IMR-90 (cell line): ENCODE results near the gene INTS6L. TPM values are rescaled to one million over a fixed set of nuclear protein-coding genes. Genes with fewer than 3 reads are reported as not detected.

Experiments used
- ATAC-seq: fragments of 200-7000 bp; cut with Tn5 transposase; 2 replicates; pipeline ENCODE4 v1.9.1; 2020; ENCODE audit warnings: low read depth, mild to moderate bottlenecking, moderate library complexity
- BruUV-seq: library from RNA; stranded (reverse); fragments of 400-500 nt; replicated peaks from 2 replicates; lab custom pipeline; 2021; lab: Mats Ljungman, UMichigan
- CTCF ChIA-PET: fragments of 300-600 bp; formaldehyde crosslinking; extraction: SDS; loops from one replicate; lab custom pipeline; 2021; ENCODE audit warnings: antibody characterized with exemption; lab: Yijun Ruan, JAX
- POLR2A ChIA-PET: fragments of 300-600 bp; sonication (Branson Sonifier 250); formaldehyde crosslinking; loops from one replicate; lab custom pipeline; 2022; ENCODE audit warnings: antibody characterized with exemption; ENCODE audit not compliant: unreplicated experiment; lab: Charles Lee
- DNase-seq: peaks from one replicate; pipeline ENCODE4 v3.0.0; 2013
- H2AFZ ChIP-seq: replicated peaks from 2 replicates; pipeline ENCODE3; 2013; ENCODE audit warnings: low read length, mild to moderate bottlenecking; ENCODE audit not compliant: poor library complexity
- H2AK5ac ChIP-seq: 2 replicates; pipeline ENCODE4 v1.6.1; 2013; ENCODE audit warnings: low read depth, low read length, inconsistent platforms
- H2AK9ac ChIP-seq: replicated peaks from 2 replicates; pipeline ENCODE3; 2013; ENCODE audit warnings: mild to moderate bottlenecking, low read depth, low read length, moderate library complexity; ENCODE audit not compliant: poor library complexity
- H2BK120ac ChIP-seq: 2 replicates; pipeline ENCODE4 v1.6.1; 2013; ENCODE audit warnings: low read depth, low read length, inconsistent platforms
- H2BK15ac ChIP-seq: 3 replicates; pipeline ENCODE4 v1.6.1; 2013; ENCODE audit warnings: low read depth, low read length, inconsistent platforms
- H2BK20ac ChIP-seq: 2 replicates; pipeline ENCODE4 v1.6.1; 2013; ENCODE audit warnings: low read depth, mild to moderate bottlenecking, inconsistent platforms, low read length, moderate library complexity
- H2BK5ac ChIP-seq: 2 replicates; pipeline ENCODE4 v1.6.1; 2013; ENCODE audit warnings: mild to moderate bottlenecking, low read depth, low read length, inconsistent platforms; ENCODE audit not compliant: poor library complexity, severe bottlenecking
- H3K14ac ChIP-seq: replicated peaks from 2 replicates; pipeline ENCODE4 v1.6.1; 2013; ENCODE audit warnings: low read depth, low read length, inconsistent platforms
- H3K18ac ChIP-seq: 2 replicates; pipeline ENCODE4 v1.6.1; 2013; ENCODE audit warnings: low read depth, low read length, control low read depth
- H3K23ac ChIP-seq: 2 replicates; pipeline ENCODE4 v1.6.1; 2013; ENCODE audit warnings: low read depth, low read length, inconsistent platforms
- H3K27ac ChIP-seq: 2 replicates; pipeline ENCODE4 v1.5.1; 2013; ENCODE audit warnings: mild to moderate bottlenecking, control low read depth, low read length; ENCODE audit not compliant: insufficient read depth
- H3K27me3 ChIP-seq: 2 replicates; pipeline ENCODE4 v1.6.1; 2013; ENCODE audit warnings: low read length; ENCODE audit not compliant: control insufficient read depth, insufficient read depth
- H3K36me3 ChIP-seq: 2 replicates; pipeline ENCODE4 v1.6.1; 2013; ENCODE audit warnings: low read length, mixed read lengths; ENCODE audit not compliant: control insufficient read depth, insufficient read depth
- H3K4ac ChIP-seq: 2 replicates; pipeline ENCODE4 v1.6.1; 2013; ENCODE audit warnings: low read depth, low read length, inconsistent platforms
- H3K4me1 ChIP-seq: 2 replicates; pipeline ENCODE4 v1.6.1; 2013; ENCODE audit warnings: low read length, mixed read lengths; ENCODE audit not compliant: control insufficient read depth, insufficient read depth
- H3K4me2 ChIP-seq: 2 replicates; pipeline ENCODE4 v1.6.1; 2013; ENCODE audit warnings: low read depth, mild to moderate bottlenecking, control low read depth, low read length, moderate library complexity
- H3K4me3 ChIP-seq: 2 replicates; pipeline ENCODE4 v1.5.1; 2013; ENCODE audit warnings: low read depth, mild to moderate bottlenecking, control low read depth, low read length, moderate library complexity; ENCODE audit not compliant: insufficient read depth
- H3K56ac ChIP-seq: 2 replicates; pipeline ENCODE4 v1.6.1; 2013; ENCODE audit warnings: low read length, inconsistent platforms; ENCODE audit not compliant: insufficient read depth; ENCODE audit errors: extremely low read depth
- H3K79me1 ChIP-seq, 2 experiments: 2 replicates each; pipeline ENCODE4 v1.6.1; 2013; ENCODE audit warnings: low read length in 2 of 2, inconsistent platforms in 1 of 2, low read depth in 1 of 2
- H3K9ac ChIP-seq: 2 replicates; pipeline ENCODE4 v1.6.1; 2013; ENCODE audit warnings: low read depth, low read length, control low read depth
- H3K9me1 ChIP-seq: 2 replicates; pipeline ENCODE4 v1.6.1; 2013; ENCODE audit warnings: low read length, inconsistent platforms; ENCODE audit not compliant: insufficient read depth
- H3K9me3 ChIP-seq: 2 replicates; pipeline ENCODE4 v1.6.1; 2013; ENCODE audit warnings: low read length; ENCODE audit not compliant: control insufficient read depth, insufficient read depth
- H4K20me1 ChIP-seq: 2 replicates; pipeline ENCODE4 v1.6.1; 2013; ENCODE audit warnings: low read length, inconsistent platforms; ENCODE audit not compliant: insufficient read depth
- H4K5ac ChIP-seq: 2 replicates; pipeline ENCODE4 v1.6.1; 2013; ENCODE audit warnings: mild to moderate bottlenecking, low read depth, low read length, control low read depth
- H4K8ac ChIP-seq, 2 experiments: 2 replicates each; pipeline ENCODE4 v1.6.1; 2013; ENCODE audit warnings: low read depth in 2 of 2, low read length in 2 of 2, control low read depth in 1 of 2, inconsistent platforms in 1 of 2
- H4K91ac ChIP-seq: 2 replicates; pipeline ENCODE4 v1.6.1; 2013; ENCODE audit warnings: low read depth, low read length, inconsistent platforms; ENCODE audit not compliant: insufficient read depth
- CHD1 ChIP-seq: IDR thresholded peaks from 2 replicates; pipeline ENCODE4 v1.6.1; 2012; ENCODE audit warnings: low read depth, low read length, improper control_type of control experiment
- MAFK ChIP-seq: IDR thresholded peaks from 2 replicates; pipeline ENCODE4 v1.6.1; 2012; ENCODE audit warnings: low read depth, low read length, improper control_type of control experiment
- POLR2A ChIP-seq: IDR thresholded peaks from 2 replicates; pipeline ENCODE4 v1.6.1; 2012; ENCODE audit warnings: mild to moderate bottlenecking, low read depth, low read length
- RAD21 ChIP-seq: IDR thresholded peaks from 2 replicates; pipeline ENCODE4 v1.6.1; 2012; ENCODE audit warnings: low read length, improper control_type of control experiment
- WGBS, 2 experiments: methylation state at CpG; one replicate each; pipeline versions ENCODE4 v1.1.5 to v1.1.7; 2013; ENCODE audit warnings: missing lambda C conversion rate in 2 of 2; ENCODE audit not compliant: insufficient read length in 1 of 2; ENCODE audit errors: extremely low coverage in 2 of 2; 5-methylcytosine and 5-hydroxymethylcytosine counted together
- dilution Hi-C: fragments of 300-500 bp; cut with HindIII; formaldehyde crosslinking; loops from one replicate; pipeline ENCODE4 v1.14.3; 2018; ENCODE audit warnings: low sequenced_read_pairs; ENCODE audit not compliant: unreplicated experiment
- in situ Hi-C: fragments of 300-500 bp; cut with MboI; formaldehyde crosslinking; loops from 3 replicates; pipeline ENCODE4 v1.14.3; 2019; ENCODE audit warnings: low sequenced_read_pairs, inconsistent platforms, mixed read lengths
- intact Hi-C: fragments of 100-400 bp; cut with micrococcal nuclease; formaldehyde crosslinking; loops from 2 replicates; pipeline ENCODE4 v1.10.0; 2022
- polyA plus RNA-seq, 3 experiments: library from polyadenylated mRNA; depleted of rRNA; stranded (reverse); fragments of >200 nt; gene quantifications; 2 replicates each; pipeline ENCODE4 v1.2.3, GENCODE V29; 2012; ENCODE audit warnings: low replicate concordance in 1 of 3
- total RNA-seq: library from RNA; depleted of rRNA; stranded (reverse); fragments of >200 nt; gene quantifications from 2 replicates; pipeline ENCODE4 v1.2.3, GENCODE V29; 2012
- TF ChIP-seq, protein P1 (sequence below): fragments of 150-350 bp; IDR thresholded peaks from 2 replicates; pipeline ENCODE4 v1.6.1; 2017; ENCODE audit warnings: mild to moderate bottlenecking, antibody characterized with exemption, low read length, low read depth
- TF ChIP-seq, protein P2 (sequence below): conservative IDR thresholded peaks from 2 replicates; pipeline ENCODE4 v1.5.1; 2012; ENCODE audit warnings: mild to moderate bottlenecking, low read depth, low read length, improper control_type of control experiment

Gene INTS6L
- total and polyA plus RNA-seq, 2 of the 4 experiments (the other 2 are of a cell fraction), result 2.7 to 5.1 TPM

DNA sequence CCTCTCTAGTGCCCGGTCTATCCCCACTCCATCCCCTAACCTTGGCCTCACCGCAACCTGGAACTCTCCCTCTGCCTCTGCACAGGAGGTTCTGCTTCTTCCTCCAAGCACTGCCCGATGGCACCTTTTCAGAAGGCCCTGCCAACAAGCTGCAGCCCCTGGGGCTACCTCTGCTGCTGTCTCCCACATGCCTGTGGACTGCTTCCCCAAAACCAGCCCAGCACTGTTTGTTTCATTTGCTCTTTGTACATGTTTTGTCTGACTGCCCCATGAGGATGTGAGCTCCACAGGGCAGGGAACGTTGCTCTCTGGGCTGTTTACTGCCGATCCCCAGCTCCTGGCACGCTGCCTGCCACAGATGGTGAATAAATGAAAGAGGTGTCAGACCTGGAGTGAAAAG lies 85.4 kb downstream of the INTS6L start:
- no peak overlapping the region for H2BK120ac ChIP-seq
- no peak overlapping the region for H4K8ac ChIP-seq
- H3K9ac ChIP-seq, result no peak overlapping the region
- no peaks in the 10 kb centered on the region for H3K9me3 ChIP-seq
- H3K27me3 ChIP-seq, result no peaks in the 10 kb centered on the region; the same call in 1 of the 2 replicates
- dilution Hi-C loops, result no loop called here
- no peak overlapping the region for H3K27ac ChIP-seq
- intact Hi-C loops, result no loop called here
- H2BK15ac ChIP-seq, result no peak overlapping the region
- ATAC-seq, result no peak
- H3K36me3 ChIP-seq, result no peaks in the 10 kb centered on the region
- no TSS peak for BruUV-seq
- H2AK9ac ChIP-seq, result no peak overlapping the region
- no peaks in the 10 kb centered on the region for H3K79me1 ChIP-seq
- H3K56ac ChIP-seq, result no peak overlapping the region
- no peaks in the 10 kb centered on the region for H3K4me1 ChIP-seq
- H2AK5ac ChIP-seq, result no peak overlapping the region
- H3K4me3 ChIP-seq, result no peak overlapping the region
- H4K91ac ChIP-seq, result no peak overlapping the region
- no peak overlapping the region for H2BK20ac ChIP-seq
- H3K23ac ChIP-seq, result no peak overlapping the region
- H4K20me1 ChIP-seq, result no peaks in the 10 kb centered on the region
- H2AFZ ChIP-seq, result no peak overlapping the region
- no peak overlapping the region for H2BK5ac ChIP-seq
- in situ Hi-C loops, result no loop called here
- no peak overlapping the region for H4K5ac ChIP-seq
- no peaks in the 10 kb centered on the region for H3K9me1 ChIP-seq
- no peak overlapping the region for H3K14ac ChIP-seq
- 40% methylated on average over 2 of the region's 6 CpGs; no CpG with 5 or more reads in 1 of the 2 experiments for WGBS, 2 experiments
- TF ChIP-seq MAFK, result no peak
- TF ChIP-seq, protein P1, sequence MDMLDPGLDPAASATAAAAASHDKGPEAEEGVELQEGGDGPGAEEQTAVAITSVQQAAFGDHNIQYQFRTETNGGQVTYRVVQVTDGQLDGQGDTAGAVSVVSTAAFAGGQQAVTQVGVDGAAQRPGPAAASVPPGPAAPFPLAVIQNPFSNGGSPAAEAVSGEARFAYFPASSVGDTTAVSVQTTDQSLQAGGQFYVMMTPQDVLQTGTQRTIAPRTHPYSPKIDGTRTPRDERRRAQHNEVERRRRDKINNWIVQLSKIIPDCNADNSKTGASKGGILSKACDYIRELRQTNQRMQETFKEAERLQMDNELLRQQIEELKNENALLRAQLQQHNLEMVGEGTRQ, result no peak
- no peak for TF ChIP-seq POLR2A
- TF ChIP-seq, protein P2, sequence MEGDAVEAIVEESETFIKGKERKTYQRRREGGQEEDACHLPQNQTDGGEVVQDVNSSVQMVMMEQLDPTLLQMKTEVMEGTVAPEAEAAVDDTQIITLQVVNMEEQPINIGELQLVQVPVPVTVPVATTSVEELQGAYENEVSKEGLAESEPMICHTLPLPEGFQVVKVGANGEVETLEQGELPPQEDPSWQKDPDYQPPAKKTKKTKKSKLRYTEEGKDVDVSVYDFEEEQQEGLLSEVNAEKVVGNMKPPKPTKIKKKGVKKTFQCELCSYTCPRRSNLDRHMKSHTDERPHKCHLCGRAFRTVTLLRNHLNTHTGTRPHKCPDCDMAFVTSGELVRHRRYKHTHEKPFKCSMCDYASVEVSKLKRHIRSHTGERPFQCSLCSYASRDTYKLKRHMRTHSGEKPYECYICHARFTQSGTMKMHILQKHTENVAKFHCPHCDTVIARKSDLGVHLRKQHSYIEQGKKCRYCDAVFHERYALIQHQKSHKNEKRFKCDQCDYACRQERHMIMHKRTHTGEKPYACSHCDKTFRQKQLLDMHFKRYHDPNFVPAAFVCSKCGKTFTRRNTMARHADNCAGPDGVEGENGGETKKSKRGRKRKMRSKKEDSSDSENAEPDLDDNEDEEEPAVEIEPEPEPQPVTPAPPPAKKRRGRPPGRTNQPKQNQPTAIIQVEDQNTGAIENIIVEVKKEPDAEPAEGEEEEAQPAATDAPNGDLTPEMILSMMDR, result no peak
- TF ChIP-seq CHD1, result no peak
- no peak for TF ChIP-seq RAD21
- POLR2A ChIA-PET, result no interaction called here
- no peak overlapping the region for H3K4ac ChIP-seq
- H3K4me2 ChIP-seq, result no peak overlapping the region
- H3K18ac ChIP-seq, result no peak overlapping the region
- no peak for DNase-seq
- CTCF ChIA-PET, result no interaction called here
